Measurements from ENCODE around the gene MORN3.
"Not testable (repeated sequence)": the region's sequence is repeated elsewhere in the genome, so short reads cannot be mapped to it uniquely, and the experiment has no call there.

The MORN3 gene, protein sequence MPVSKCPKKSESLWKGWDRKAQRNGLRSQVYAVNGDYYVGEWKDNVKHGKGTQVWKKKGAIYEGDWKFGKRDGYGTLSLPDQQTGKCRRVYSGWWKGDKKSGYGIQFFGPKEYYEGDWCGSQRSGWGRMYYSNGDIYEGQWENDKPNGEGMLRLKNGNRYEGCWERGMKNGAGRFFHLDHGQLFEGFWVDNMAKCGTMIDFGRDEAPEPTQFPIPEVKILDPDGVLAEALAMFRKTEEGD

DNA sequence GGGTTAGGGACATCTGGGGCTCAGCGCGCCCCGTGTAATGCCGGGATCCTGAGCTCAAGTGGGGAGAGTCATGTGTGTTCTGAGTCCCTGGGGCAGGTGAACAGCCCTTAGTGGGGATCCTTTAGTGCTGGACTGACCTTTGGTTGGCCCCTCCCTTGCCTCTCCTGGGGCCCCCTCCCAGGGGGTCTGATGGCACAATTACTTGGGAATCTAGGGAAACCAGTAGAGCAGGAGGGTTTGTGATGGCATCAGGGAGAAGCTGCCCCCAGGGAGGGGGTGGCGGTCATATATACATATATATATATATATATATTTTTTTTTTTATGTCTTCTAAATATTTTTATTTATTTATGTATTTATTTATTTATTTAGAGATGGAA is at the start of gene MORN3:
Gene MORN3, minus strand, starts transcription at position 134 of the 380 bp plus-strand sequence. CDS start 171 bp downstream, outside the sequence.
- no peak for DNase-seq (ENCODE audit: low read depth in 2 of 2)

DNA sequence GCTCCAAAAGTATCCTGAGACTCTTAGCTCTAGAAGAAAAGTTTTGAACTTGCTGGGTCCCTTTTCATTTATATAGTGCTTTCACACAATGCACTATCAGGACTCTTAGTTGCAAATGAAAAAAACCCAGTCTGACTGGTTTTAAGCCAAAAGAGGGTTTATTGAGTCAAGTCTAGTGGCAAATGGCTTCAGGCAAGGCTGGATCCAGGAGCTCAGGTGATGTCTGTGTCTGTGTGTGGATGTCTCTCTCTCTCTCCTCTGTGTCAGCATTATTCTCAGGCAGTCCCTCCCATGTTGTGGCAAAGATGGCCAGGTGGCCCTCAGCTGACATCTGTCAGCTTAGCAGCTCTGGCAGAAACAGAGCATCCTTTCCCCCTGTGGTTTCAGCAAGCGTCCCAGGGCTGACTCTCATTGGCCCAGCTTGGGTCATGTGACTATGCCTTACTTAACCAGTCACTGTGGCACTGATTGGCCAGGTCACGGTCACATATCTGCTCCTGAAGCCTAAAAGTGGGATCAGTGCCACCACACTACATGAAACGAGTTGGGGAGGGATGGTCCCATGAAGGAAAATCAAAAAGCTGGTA is 49.3 kb upstream of the MORN3 start:
- no peak for DNase-seq (ENCODE audit: low read depth in 2 of 2)

DNA sequence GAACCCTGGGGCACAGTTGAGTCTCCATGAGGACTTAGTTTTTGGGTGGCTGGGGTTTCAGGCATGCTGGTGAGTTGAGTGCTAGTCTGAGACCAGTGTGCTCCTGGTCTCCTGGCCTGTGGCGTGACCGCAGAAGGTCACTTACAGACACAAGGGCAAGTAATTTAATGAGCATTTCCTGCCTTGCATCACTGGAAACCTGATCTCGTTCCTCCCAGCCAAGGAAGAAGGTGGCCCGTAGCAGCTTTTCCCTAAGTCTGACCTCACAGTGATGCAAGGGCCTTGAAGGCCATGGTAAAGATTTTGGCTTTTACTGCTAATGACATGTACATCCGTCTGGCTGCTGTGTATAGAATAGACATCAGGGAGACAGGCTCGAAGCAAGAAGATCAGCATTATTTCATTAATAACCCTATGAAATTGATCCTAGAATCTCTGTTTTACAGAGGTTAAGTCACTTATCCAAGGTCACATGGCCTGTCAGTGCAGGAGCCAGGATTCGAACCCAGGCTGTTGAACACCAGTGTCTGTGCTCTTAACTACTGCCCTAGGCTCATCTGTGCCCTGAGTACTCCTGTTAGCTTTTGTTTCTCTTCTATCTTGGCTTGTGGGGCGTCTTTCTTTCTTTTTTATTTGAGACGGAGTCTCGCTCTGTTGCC is 47.7 kb upstream of the MORN3 start:
- no peak for DNase-seq (ENCODE audit: low read depth in 2 of 2)

GRCh38 chr12:121715862-121716435 is 46.5 kb upstream of the MORN3 start:
- DNase-seq (ENCODE audit: low read depth in 2 of 2), result no peak

- not testable (repeated sequence) for DNase-seq (ENCODE audit: low read depth in 2 of 2)
Observed at GRCh38 chr12:121715055-121715454, 45.6 kb upstream of the MORN3 start.

GRCh38 chr12:121713793-121714192 is 44.3 kb upstream of the MORN3 start:
- no peak for DNase-seq (ENCODE audit: low read depth in 2 of 2)

DNA sequence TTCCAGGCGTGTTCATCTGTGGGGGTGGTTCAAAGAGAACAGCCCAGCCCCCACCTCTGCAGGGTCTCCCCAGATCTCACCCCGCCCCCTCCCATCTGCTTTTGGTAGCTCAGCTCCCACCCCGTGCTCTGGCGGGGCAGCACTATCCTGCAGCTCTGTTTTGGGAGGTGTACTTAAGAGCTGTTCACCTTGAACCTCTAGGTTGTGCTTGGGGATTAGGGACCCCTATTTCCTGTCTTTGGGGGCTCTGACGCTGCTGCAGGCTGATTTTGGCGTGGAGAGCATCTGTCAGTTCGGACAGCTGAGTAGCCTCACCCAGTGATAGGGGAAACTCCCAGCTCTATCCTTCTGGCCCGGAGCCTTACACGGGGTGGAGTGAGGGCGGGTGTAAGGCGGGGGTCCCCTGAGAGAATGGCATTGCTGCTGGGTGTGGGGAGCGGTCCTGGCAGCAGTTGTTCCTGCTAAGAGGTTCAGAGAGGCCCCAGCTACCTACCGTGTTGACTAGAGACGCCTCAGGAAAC is 43.9 kb upstream of the MORN3 start:
- DNase-seq (ENCODE audit: low read depth in 2 of 2), result no peak

- DNase-seq (ENCODE audit: low read depth in 2 of 2), result peak; percentile 71 to 77
Observed at GRCh38 chr12:121712461-121713256, 43.2 kb upstream of the MORN3 start, which contains the start of gene TMEM120B. TSS of gene TMEM120B (plus strand) at chr12:121712752. CDS start at chr12:121712896, 144 bp downstream.

- DNase-seq (ENCODE audit: low read depth in 2 of 2), result no peak
Observed at GRCh38 chr12:121712190-121712460, 42.7 kb upstream of the MORN3 start.

GRCh38 chr12:121711361-121712189 is 42.1 kb upstream of the MORN3 start:
- DNase-seq (ENCODE audit: low read depth in 2 of 2), result no peak

GRCh38 chr12:121709478-121709961 is 40.1 kb upstream of the MORN3 start:
- no peak for DNase-seq (ENCODE audit: low read depth in 2 of 2)

GRCh38 chr12:121709064-121709424 is 39.6 kb upstream of the MORN3 start:
- not testable (repeated sequence) for DNase-seq (ENCODE audit: low read depth in 2 of 2)

GRCh38 chr12:121708313-121709063 is 39.0 kb upstream of the MORN3 start:
- no peak for DNase-seq (ENCODE audit: low read depth in 2 of 2)

DNA sequence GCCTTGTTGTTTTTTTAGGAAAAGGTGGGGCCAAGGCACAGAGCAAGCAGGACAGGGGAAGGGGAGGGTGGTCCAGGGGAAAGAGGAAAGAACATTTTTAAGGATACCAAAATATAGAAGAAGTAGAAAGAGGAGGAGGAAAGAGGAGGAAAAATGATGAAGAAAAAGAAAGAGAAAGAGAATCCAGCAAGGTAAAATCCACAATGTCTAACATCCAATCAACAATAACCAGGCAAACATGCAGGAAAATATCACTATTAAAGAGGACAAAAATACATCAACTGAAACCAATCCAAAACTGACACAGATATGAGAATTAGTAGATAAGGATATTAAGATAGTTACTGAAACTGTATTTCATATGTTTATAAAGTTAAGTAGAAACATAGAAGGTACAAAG is 36.1 kb upstream of the MORN3 start:
- no peak for DNase-seq (ENCODE audit: low read depth in 2 of 2)

DNA sequence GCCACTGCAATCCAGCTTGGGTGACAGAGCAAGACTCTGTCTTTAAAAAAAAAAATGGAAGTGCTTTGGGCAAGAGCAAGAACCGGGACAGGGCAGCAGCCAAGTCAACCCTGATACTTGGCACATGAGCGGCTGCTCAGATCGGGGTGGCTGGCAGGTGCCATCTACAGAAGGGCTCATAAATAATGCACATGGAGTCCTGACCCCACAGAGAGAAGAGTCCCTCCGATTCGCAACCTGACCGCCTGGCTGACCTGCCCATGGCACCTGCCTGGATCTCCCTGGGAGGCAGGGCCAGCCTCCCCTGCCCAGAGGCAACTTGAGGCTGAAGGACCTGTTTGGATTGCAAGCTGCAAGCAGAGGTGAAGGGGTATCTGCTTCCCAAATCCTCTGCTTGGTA is 33.5 kb upstream of the MORN3 start:
- no peak for DNase-seq (ENCODE audit: low read depth in 2 of 2)

DNA sequence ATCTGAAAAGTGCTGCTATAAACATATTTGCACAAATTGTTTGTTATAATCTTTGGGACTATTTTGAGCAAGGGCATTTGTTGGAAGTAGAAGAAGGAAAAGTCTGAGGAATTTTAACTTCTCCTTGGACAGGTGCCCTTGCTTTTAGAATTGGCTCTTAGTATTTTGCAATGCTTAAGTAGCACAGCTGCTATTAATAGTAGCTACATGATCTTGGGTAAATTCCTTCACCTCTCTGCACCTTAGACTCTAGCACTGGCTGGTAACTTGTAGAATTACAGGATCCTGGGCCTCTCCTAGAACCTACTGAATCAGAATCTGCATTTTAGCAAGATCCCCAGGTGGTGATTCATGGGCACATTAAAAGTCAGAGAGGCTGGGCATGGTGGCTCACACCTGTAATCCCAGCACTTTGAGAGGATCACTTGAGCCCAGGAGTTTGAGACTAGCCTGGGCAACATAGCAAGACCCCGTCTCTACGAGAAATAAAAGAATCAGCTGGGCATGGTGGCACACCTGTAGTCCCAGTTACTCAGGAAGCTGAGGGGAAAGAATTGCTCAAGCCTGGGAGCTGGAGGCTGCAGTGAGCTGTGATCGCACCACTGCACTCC is 32.3 kb upstream of the MORN3 start:
- no peak for DNase-seq (ENCODE audit: low read depth in 2 of 2)

- DNase-seq (ENCODE audit: low read depth in 2 of 2), result not testable (repeated sequence)
Observed at GRCh38 chr12:121697861-121698260, 28.4 kb upstream of the MORN3 start.

DNA sequence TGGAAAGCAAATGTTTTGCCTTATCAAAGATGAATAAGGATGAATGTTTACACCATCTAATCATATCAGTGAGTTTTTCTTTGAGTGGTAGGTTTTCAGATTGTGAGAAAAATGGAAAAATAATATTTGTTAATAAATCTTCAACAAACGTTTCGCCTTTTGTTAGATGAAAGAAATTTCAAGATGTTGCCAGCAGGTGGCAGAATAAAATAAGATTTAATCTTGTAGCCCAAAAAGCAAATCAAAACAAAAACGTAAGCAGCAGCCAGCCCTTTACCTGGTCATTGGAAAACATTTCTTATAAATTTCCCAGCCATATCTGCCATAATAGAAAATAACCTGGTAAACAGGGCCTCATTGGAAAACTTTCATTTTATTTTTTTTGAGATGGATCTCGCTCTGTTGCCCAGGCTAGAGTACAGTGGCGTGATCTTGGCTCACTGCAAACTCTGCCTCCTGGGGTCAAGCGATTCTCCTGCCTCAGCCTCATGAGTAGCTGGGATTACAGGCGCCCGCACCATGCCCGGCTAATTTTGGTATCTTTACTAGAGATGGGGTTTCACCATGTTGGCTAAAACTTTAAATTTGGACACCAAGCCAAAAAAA is 27.7 kb upstream of the MORN3 start:
- no peak for DNase-seq (ENCODE audit: low read depth in 2 of 2)

GRCh38 chr12:121693155-121693687 is 23.8 kb upstream of the MORN3 start:
- no peak for DNase-seq (ENCODE audit: low read depth in 2 of 2)

All from stimulated activated CD8-positive, alpha-beta memory T cell treated with anti-CD3 and anti-CD28 coated beads, Interleukin-15, amount 100 ng/mL, for 48 hours (primary cell).